ENCODE measurements around the gene MAD1L1. TPM values are rescaled to one million over a fixed set of nuclear protein-coding genes. Genes with fewer than 3 reads are reported as not detected.

Gene MAD1L1
- total and polyA plus RNA-seq, 2 of the 8 experiments (the other 6 are each of a cell fraction or from before 2014, with no cell fraction given): 40.4 to 44.6 TPM

GRCh38 chr7:2104716-2105115, 128.0 kb downstream of the MAD1L1 start:
- Histone ChIP-seq H2AFZ (ENCODE audit: low read length) (no peak overlapping the region), H3K23me2 (ENCODE audit: low read depth, low read length) (peaks cover 6% of the 10 kb centered on the region; the same call in 1 of the 2 replicates), H2BK15ac (ENCODE audit: low read length) (no peak overlapping the region), H4K20me1 (replicated peaks in 1 of 2; ENCODE audit: control insufficient read depth in 1 of 2, insufficient read depth in 2 of 2, low read length in 2 of 2) (peaks cover 0 to 8% of the 10 kb centered on the region in 2 experiments), H3K9ac (replicated peaks in 1 of 4; ENCODE audit: extremely low read depth in 1 of 4, low read depth in 3 of 4, low read length in 3 of 4) (no peak overlapping the region), H3K9me3 (ENCODE audit: insufficient read depth in 2 of 2, low read depth in 1 of 2, low read length in 1 of 2) (no peaks in the 10 kb centered on the region), H3K14ac (ENCODE audit: insufficient read length) (no peak overlapping the region), H3K36me3 (ENCODE audit: control insufficient read depth in 2 of 4, insufficient read depth in 4 of 4, low read length in 3 of 4) (no peaks in the 10 kb centered on the region; a peak in 1 of 8 replicates), H3K4ac (replicated peaks; ENCODE audit: insufficient read length, low read depth, low read length) (no peak overlapping the region), H3K56ac (replicated peaks; ENCODE audit: insufficient read length, low read depth, low read length) (no peak overlapping the region), H4K5ac (ENCODE audit: insufficient read length, low read depth, low read length) (no peak overlapping the region), H3K23ac (ENCODE audit: insufficient read length) (no peak overlapping the region), H4K8ac (ENCODE audit: extremely low read depth, insufficient read depth, low read length) (no peak overlapping the region), H2BK20ac (ENCODE audit: low read length) (no peak overlapping the region), H3K18ac (ENCODE audit: extremely low read depth, low read length) (peak overlapping the region; percentile 36; the same call in 1 of the 2 replicates), H2BK12ac (ENCODE audit: low read depth, low read length) (0 out of 2 replicates have a peak overlapping the region, but pooled peaks have one; percentile 84), H4K91ac (replicated peaks; ENCODE audit: insufficient read length, low read length) (peak overlapping the region; percentile 63), H2BK5ac (ENCODE audit: low read depth, low read length) (peak overlapping the region; percentile 71; the same call in 1 of the 2 replicates), H2AK5ac (ENCODE audit: low read depth, low read length) (no peak overlapping the region), H3K27me3 (replicated peaks in 1 of 4; ENCODE audit: control insufficient read depth in 3 of 4, extremely low read depth in 1 of 4, insufficient read depth in 3 of 4, low read length in 3 of 4) (no peaks in the 10 kb centered on the region), H3K79me2 (ENCODE audit: control insufficient read depth in 1 of 2, insufficient read depth in 2 of 2, low read length in 2 of 2) (peaks cover 0 to 7% of the 10 kb centered on the region in 2 experiments; a peak in 1 of 4 replicates), H3K4me1 (replicated peaks in 1 of 4; ENCODE audit: control insufficient read depth in 3 of 4, insufficient read depth in 4 of 4, low read length in 3 of 4) (peaks cover 0 to 33% (median 11%) of the 10 kb centered on the region in 4 experiments; a peak in 6 of 7 replicates), H3K27ac (ENCODE audit: low read depth, low read length) (no peak overlapping the region), H3K4me2 (ENCODE audit: insufficient read depth in 1 of 2, low read depth in 2 of 2, low read length in 2 of 2) (no peak overlapping the region; a peak in 1 of 4 replicates), H3K4me3 (ENCODE audit: extremely low read depth in 1 of 4, insufficient read depth in 2 of 4, low read depth in 3 of 4, low read length in 4 of 4) (no peak overlapping the region), H3K79me1 (ENCODE audit: low read depth, low read length) (peaks cover 11% of the 10 kb centered on the region), H2BK120ac (replicated peaks; ENCODE audit: low read depth, low read length) (no peak overlapping the region)
- DNase-seq (ENCODE audit: low read depth in 1 of 2, low spot score in 2 of 2) (no peak), FAIRE-seq (no peak)
- ChIA-PET CTCF (ENCODE audit: partially characterized antibody) (interaction anchor here (0.7 to 2.3 kb wide), 29 partner anchors 8 to 1131 kb away, joined by 3 to 11 read pairs (median 4); no protein-coding TSS in a partner anchor), POLR2A (ENCODE audit: partially characterized antibody) (no interaction called here)
- WGBS, 2 experiments (ENCODE audit: extremely low coverage in 1 of 2, insufficient coverage in 1 of 2, insufficient read length in 1 of 2, insufficient replicate concordance in 2 of 2, low coverage in 1 of 2, low lambda C conversion rate in 2 of 2, missing lambda C conversion rate in 1 of 2): 88% methylated on average over 10 of the region's 14 CpGs; no CpG with 5 or more reads in 1 of the 2 experiments
- TF ChIP-seq SUZ12 (IDR thresholded peaks at IDR 0.05; ENCODE audit: low read length): no peak
- TF ChIP-seq CBX8 (IDR thresholded peaks at IDR 0.05; ENCODE audit: borderline replicate concordance, low read depth, low read length): no peak
- no peak for TF ChIP-seq RNF2 (IDR thresholded peaks at IDR 0.05; ENCODE audit: borderline replicate concordance, low read depth, low read length, missing control alignments, poor library complexity, severe bottlenecking)
- no peak for TF ChIP-seq CTCF (IDR thresholded peaks at IDR 0.05; ENCODE audit: control extremely low read depth in 1 of 3, insufficient read depth in 1 of 3, low read depth in 1 of 3, low read length in 3 of 3)
- no peak for TF ChIP-seq SIN3A (conservative IDR thresholded peaks at IDR 0.05 in 1 of 2, IDR thresholded peaks at IDR 0.05 in 1 of 2; ENCODE audit: low read depth in 1 of 2, low read length in 2 of 2)
- TF ChIP-seq RAD21 (IDR thresholded peaks at IDR 0.05 in 1 of 2, conservative IDR thresholded peaks at IDR 0.05 in 1 of 2; ENCODE audit: low read depth in 2 of 2, low read length in 2 of 2): no peak
- no peak for TF ChIP-seq CEBPB (IDR thresholded peaks at IDR 0.05; ENCODE audit: low read depth, low read length)
- no peak for TF ChIP-seq CHD2 (IDR thresholded peaks at IDR 0.05; ENCODE audit: low read length)
- TF ChIP-seq SIRT6 (IDR thresholded peaks at IDR 0.05; ENCODE audit: low read length): no peak
- no peak for TF ChIP-seq GABPA (IDR thresholded peaks at IDR 0.05; ENCODE audit: borderline replicate concordance, insufficient read depth, low read length)
